ENCODE data around the gene TCFL5.

The TCFL5 gene

GRCh38 chr20:62906209-62906608 is 44.6 kb upstream of the TCFL5 start:
- Histone ChIP-seq H3K9me3 (ENCODE audit: insufficient read depth, low read length) (no peaks in the 10 kb centered on the region), H3K36me3 (ENCODE audit: insufficient read depth, insufficient read length, low read length) (peaks cover 99% of the 10 kb centered on the region), H3K27me3 (ENCODE audit: insufficient read depth, insufficient read length) (no peaks in the 10 kb centered on the region), H3K9ac (ENCODE audit: insufficient read length, low read depth) (no peak overlapping the region), H3K4me1 (ENCODE audit: insufficient read depth, insufficient read length) (peaks cover 3% of the 10 kb centered on the region), H3K4me3 (ENCODE audit: insufficient read length, low read depth) (no peak overlapping the region)
- TF ChIP-seq YY1 (IDR thresholded peaks at IDR 0.05; ENCODE audit: insufficient read depth, insufficient read length), result no peak
- TF ChIP-seq ZNF274 (IDR thresholded peaks at IDR 0.05; ENCODE audit: low read depth, low read length), result no peak
- TF ChIP-seq SUZ12 (IDR thresholded peaks at IDR 0.05; ENCODE audit: extremely low read depth, insufficient read depth, insufficient read length), result no peak
- no peak for DNase-seq (ENCODE audit: low read depth, low spot score)

GRCh38 chr20:62905536-62906117 is 44.0 kb upstream of the TCFL5 start:
- Histone ChIP-seq H3K4me3 (ENCODE audit: insufficient read length, low read depth) (no peak overlapping the region), H3K4me1 (ENCODE audit: insufficient read depth, insufficient read length) (peaks cover 6% of the 10 kb centered on the region), H3K9me3 (ENCODE audit: insufficient read depth, low read length) (no peaks in the 10 kb centered on the region), H3K9ac (ENCODE audit: insufficient read length, low read depth) (no peak overlapping the region), H3K36me3 (ENCODE audit: insufficient read depth, insufficient read length, low read length) (peaks cover 96% of the 10 kb centered on the region), H3K27me3 (ENCODE audit: insufficient read depth, insufficient read length) (no peaks in the 10 kb centered on the region)
- DNase-seq (ENCODE audit: low read depth, low spot score), result no peak
- TF ChIP-seq SUZ12 (IDR thresholded peaks at IDR 0.05; ENCODE audit: extremely low read depth, insufficient read depth, insufficient read length) (no peak), YY1 (IDR thresholded peaks at IDR 0.05; ENCODE audit: insufficient read depth, insufficient read length) (no peak), ZNF274 (IDR thresholded peaks at IDR 0.05; ENCODE audit: low read depth, low read length) (no peak)

GRCh38 chr20:62902926-62903615 is 41.4 kb upstream of the TCFL5 start:
- Histone ChIP-seq H3K9ac (ENCODE audit: insufficient read length, low read depth) (no peak overlapping the region), H3K4me1 (ENCODE audit: insufficient read depth, insufficient read length) (peaks cover 19% of the 10 kb centered on the region), H3K9me3 (ENCODE audit: insufficient read depth, low read length) (no peaks in the 10 kb centered on the region), H3K27me3 (ENCODE audit: insufficient read depth, insufficient read length) (no peaks in the 10 kb centered on the region), H3K36me3 (ENCODE audit: insufficient read depth, insufficient read length, low read length) (peaks cover 71% of the 10 kb centered on the region), H3K4me3 (ENCODE audit: insufficient read length, low read depth) (no peak overlapping the region)
- TF ChIP-seq SUZ12 (IDR thresholded peaks at IDR 0.05; ENCODE audit: extremely low read depth, insufficient read depth, insufficient read length) (no peak), ZNF274 (IDR thresholded peaks at IDR 0.05; ENCODE audit: low read depth, low read length) (no peak), YY1 (IDR thresholded peaks at IDR 0.05; ENCODE audit: insufficient read depth, insufficient read length) (no peak)
- no peak for DNase-seq (ENCODE audit: low read depth, low spot score)

- H3K9ac ChIP-seq (ENCODE audit: insufficient read length, low read depth), result no peak overlapping the region
- TF ChIP-seq SUZ12 (IDR thresholded peaks at IDR 0.05; ENCODE audit: extremely low read depth, insufficient read depth, insufficient read length) (no peak), YY1 (IDR thresholded peaks at IDR 0.05; ENCODE audit: insufficient read depth, insufficient read length) (no peak), ZNF274 (IDR thresholded peaks at IDR 0.05; ENCODE audit: low read depth, low read length) (no peak)
- no peaks in the 10 kb centered on the region for H3K9me3 ChIP-seq (ENCODE audit: insufficient read depth, low read length)
- H3K27me3 ChIP-seq (ENCODE audit: insufficient read depth, insufficient read length), result no peaks in the 10 kb centered on the region
- no peak for DNase-seq (ENCODE audit: low read depth, low spot score)
- H3K36me3 ChIP-seq (ENCODE audit: insufficient read depth, insufficient read length, low read length), result peaks cover 71% of the 10 kb centered on the region
- no peak overlapping the region for H3K4me3 ChIP-seq (ENCODE audit: insufficient read length, low read depth)
- H3K4me1 ChIP-seq (ENCODE audit: insufficient read depth, insufficient read length), result peaks cover 19% of the 10 kb centered on the region
These were observed 40.3 kb upstream of the TCFL5 start for GRCh38 chr20:62901891-62902290.

- no peak overlapping the region for H3K4me3 ChIP-seq (ENCODE audit: insufficient read length, low read depth)
- no peak for DNase-seq (ENCODE audit: low read depth, low spot score)
- no peaks in the 10 kb centered on the region for H3K9me3 ChIP-seq (ENCODE audit: insufficient read depth, low read length)
- peaks cover 19% of the 10 kb centered on the region for H3K4me1 ChIP-seq (ENCODE audit: insufficient read depth, insufficient read length)
- no peak for TF ChIP-seq YY1 (IDR thresholded peaks at IDR 0.05; ENCODE audit: insufficient read depth, insufficient read length)
- TF ChIP-seq SUZ12 (IDR thresholded peaks at IDR 0.05; ENCODE audit: extremely low read depth, insufficient read depth, insufficient read length), result no peak
- TF ChIP-seq ZNF274 (IDR thresholded peaks at IDR 0.05; ENCODE audit: low read depth, low read length), result no peak
- H3K36me3 ChIP-seq (ENCODE audit: insufficient read depth, insufficient read length, low read length), result peaks cover 71% of the 10 kb centered on the region
- H3K9ac ChIP-seq (ENCODE audit: insufficient read length, low read depth), result peak overlapping the region; percentile 39
- H3K27me3 ChIP-seq (ENCODE audit: insufficient read depth, insufficient read length), result no peaks in the 10 kb centered on the region
These were observed 39.3 kb upstream of the TCFL5 start for GRCh38 chr20:62900692-62901584.

GRCh38 chr20:62900052-62900691 is 38.5 kb upstream of the TCFL5 start:
- H3K36me3 ChIP-seq (ENCODE audit: insufficient read depth, insufficient read length, low read length), result peaks cover 71% of the 10 kb centered on the region
- DNase-seq (ENCODE audit: low read depth, low spot score), result peak; percentile 59

More at GRCh38 chr20:62900052-62900691, 38.5 kb upstream of the TCFL5 start:
- Histone ChIP-seq H3K27me3 (ENCODE audit: insufficient read depth, insufficient read length) (no peaks in the 10 kb centered on the region), H3K9me3 (ENCODE audit: insufficient read depth, low read length) (no peaks in the 10 kb centered on the region), H3K4me3 (ENCODE audit: insufficient read length, low read depth) (no peak overlapping the region), H3K4me1 (ENCODE audit: insufficient read depth, insufficient read length) (peaks cover 19% of the 10 kb centered on the region), H3K9ac (ENCODE audit: insufficient read length, low read depth) (peak overlapping the region; percentile 50)
- no peak for TF ChIP-seq YY1 (IDR thresholded peaks at IDR 0.05; ENCODE audit: insufficient read depth, insufficient read length)
- TF ChIP-seq SUZ12 (IDR thresholded peaks at IDR 0.05; ENCODE audit: extremely low read depth, insufficient read depth, insufficient read length), result no peak
- no peak for TF ChIP-seq ZNF274 (IDR thresholded peaks at IDR 0.05; ENCODE audit: low read depth, low read length)
